Measurements from ENCODE around the gene DDIT4.

- TF ChIP-seq, protein P1, sequence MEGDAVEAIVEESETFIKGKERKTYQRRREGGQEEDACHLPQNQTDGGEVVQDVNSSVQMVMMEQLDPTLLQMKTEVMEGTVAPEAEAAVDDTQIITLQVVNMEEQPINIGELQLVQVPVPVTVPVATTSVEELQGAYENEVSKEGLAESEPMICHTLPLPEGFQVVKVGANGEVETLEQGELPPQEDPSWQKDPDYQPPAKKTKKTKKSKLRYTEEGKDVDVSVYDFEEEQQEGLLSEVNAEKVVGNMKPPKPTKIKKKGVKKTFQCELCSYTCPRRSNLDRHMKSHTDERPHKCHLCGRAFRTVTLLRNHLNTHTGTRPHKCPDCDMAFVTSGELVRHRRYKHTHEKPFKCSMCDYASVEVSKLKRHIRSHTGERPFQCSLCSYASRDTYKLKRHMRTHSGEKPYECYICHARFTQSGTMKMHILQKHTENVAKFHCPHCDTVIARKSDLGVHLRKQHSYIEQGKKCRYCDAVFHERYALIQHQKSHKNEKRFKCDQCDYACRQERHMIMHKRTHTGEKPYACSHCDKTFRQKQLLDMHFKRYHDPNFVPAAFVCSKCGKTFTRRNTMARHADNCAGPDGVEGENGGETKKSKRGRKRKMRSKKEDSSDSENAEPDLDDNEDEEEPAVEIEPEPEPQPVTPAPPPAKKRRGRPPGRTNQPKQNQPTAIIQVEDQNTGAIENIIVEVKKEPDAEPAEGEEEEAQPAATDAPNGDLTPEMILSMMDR (IDR thresholded peaks at IDR 0.05) = no peak
- TF ChIP-seq EZH2 (IDR thresholded peaks at IDR 0.05) = no peak
Observed at GRCh38 chr10:72312865-72313391, 39.2 kb downstream of the DDIT4 start.

All from neural progenitor cell (in vitro differentiated cells).